Panc1 (cell line): ENCODE results near the gene DNAJC18.

Experiments used
- POLR2AphosphoS5 ChIP-seq: IDR thresholded peaks from 2 replicates; pipeline ENCODE4 v1.6.1; 2012; ENCODE audit warnings: mild to moderate bottlenecking, low read depth, low read length, moderate library complexity
- TCF7L2 ChIP-seq: IDR thresholded peaks from 2 replicates; pipeline ENCODE4 v1.6.1; 2011; ENCODE audit warnings: mild to moderate bottlenecking, low read depth, low read length, inconsistent platforms
- TF ChIP-seq, protein P1 (sequence below): fragments of 450-650 bp; IDR thresholded peaks from 2 replicates; pipeline ENCODE4 v1.5.1; 2017; ENCODE audit warnings: mild to moderate bottlenecking

- TF ChIP-seq, protein P1, sequence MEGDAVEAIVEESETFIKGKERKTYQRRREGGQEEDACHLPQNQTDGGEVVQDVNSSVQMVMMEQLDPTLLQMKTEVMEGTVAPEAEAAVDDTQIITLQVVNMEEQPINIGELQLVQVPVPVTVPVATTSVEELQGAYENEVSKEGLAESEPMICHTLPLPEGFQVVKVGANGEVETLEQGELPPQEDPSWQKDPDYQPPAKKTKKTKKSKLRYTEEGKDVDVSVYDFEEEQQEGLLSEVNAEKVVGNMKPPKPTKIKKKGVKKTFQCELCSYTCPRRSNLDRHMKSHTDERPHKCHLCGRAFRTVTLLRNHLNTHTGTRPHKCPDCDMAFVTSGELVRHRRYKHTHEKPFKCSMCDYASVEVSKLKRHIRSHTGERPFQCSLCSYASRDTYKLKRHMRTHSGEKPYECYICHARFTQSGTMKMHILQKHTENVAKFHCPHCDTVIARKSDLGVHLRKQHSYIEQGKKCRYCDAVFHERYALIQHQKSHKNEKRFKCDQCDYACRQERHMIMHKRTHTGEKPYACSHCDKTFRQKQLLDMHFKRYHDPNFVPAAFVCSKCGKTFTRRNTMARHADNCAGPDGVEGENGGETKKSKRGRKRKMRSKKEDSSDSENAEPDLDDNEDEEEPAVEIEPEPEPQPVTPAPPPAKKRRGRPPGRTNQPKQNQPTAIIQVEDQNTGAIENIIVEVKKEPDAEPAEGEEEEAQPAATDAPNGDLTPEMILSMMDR = no peak
- TF ChIP-seq POLR2AphosphoS5 (no peak), TCF7L2 (no peak)
Measured at GRCh38 chr5:139383993-139384590, 55.2 kb downstream of the DNAJC18 start.
